ENCODE data around the gene SLC29A4.
"Not testable (repeated sequence)": the region's sequence is repeated elsewhere in the genome, so short reads cannot be mapped to it uniquely, and the experiment has no call there.

Gene SLC29A4

GRCh38 chr7:5274441-5274840 is 8.3 kb upstream of the SLC29A4 start:
- TF ChIP-seq EZH2phosphoT487 (conservative IDR thresholded peaks at IDR 0.05; ENCODE audit: low read length) (no peak), CTCF (IDR thresholded peaks at IDR 0.05; ENCODE audit: insufficient read depth, low read length, poor library complexity, severe bottlenecking) (no peak)
- Histone ChIP-seq H3K36me3 (ENCODE audit: low read length) (no peaks in the 10 kb centered on the region), H3K27me3 (ENCODE audit: low read length) (no peaks in the 10 kb centered on the region), H3K4me3 (ENCODE audit: insufficient read depth, low read length, poor library complexity, severe bottlenecking) (no peak overlapping the region), H3K4me2 (ENCODE audit: low read depth, low read length, poor library complexity, severe bottlenecking) (no peak overlapping the region), H3K9ac (ENCODE audit: low read length) (no peak overlapping the region), H3K9me3 (ENCODE audit: insufficient read depth, low read length) (no peaks in the 10 kb centered on the region), H3K27ac (ENCODE audit: low read depth, low read length) (no peak overlapping the region), H3F3A (ENCODE audit: insufficient read depth) (no peaks in the 10 kb centered on the region), H4K20me1 (ENCODE audit: low read depth, low read length) (no peaks in the 10 kb centered on the region), H3K9me2 (replicated peaks; ENCODE audit: insufficient read depth, low read length) (no peaks in the 10 kb centered on the region), H3K79me2 (ENCODE audit: insufficient read depth, low read length) (no peaks in the 10 kb centered on the region), H2AFZ (ENCODE audit: low read depth, low read length, severe bottlenecking) (no peak overlapping the region)

- H3K27ac ChIP-seq (ENCODE audit: low read depth, low read length) = not testable (repeated sequence)
These were observed 7.7 kb upstream of the SLC29A4 start for GRCh38 chr7:5274985-5275431.

GRCh38 chr7:5275510-5275909 is 7.2 kb upstream of the SLC29A4 start:
- H3K27me3 ChIP-seq (ENCODE audit: low read length); H3F3A ChIP-seq (ENCODE audit: insufficient read depth); H4K20me1 ChIP-seq (ENCODE audit: low read depth, low read length); H3K79me2 ChIP-seq (ENCODE audit: insufficient read depth, low read length); H3K9me2 ChIP-seq (replicated peaks; ENCODE audit: insufficient read depth, low read length); H3K9ac ChIP-seq (ENCODE audit: low read length); H3K4me2 ChIP-seq (ENCODE audit: low read depth, low read length, poor library complexity, severe bottlenecking); H3K27ac ChIP-seq (ENCODE audit: low read depth, low read length); H3K4me3 ChIP-seq (ENCODE audit: insufficient read depth, low read length, poor library complexity, severe bottlenecking); H3K9me3 ChIP-seq (ENCODE audit: insufficient read depth, low read length); H2AFZ ChIP-seq (ENCODE audit: low read depth, low read length, severe bottlenecking); H3K36me3 ChIP-seq (ENCODE audit: low read length): not testable (repeated sequence)

More at GRCh38 chr7:5274985-5275431, 7.7 kb upstream of the SLC29A4 start:
- not testable (repeated sequence) for H3K4me2 ChIP-seq (ENCODE audit: low read depth, low read length, poor library complexity, severe bottlenecking); H3K27me3 ChIP-seq (ENCODE audit: low read length); H3K9me2 ChIP-seq (replicated peaks; ENCODE audit: insufficient read depth, low read length); H3K4me3 ChIP-seq (ENCODE audit: insufficient read depth, low read length, poor library complexity, severe bottlenecking); H3K79me2 ChIP-seq (ENCODE audit: insufficient read depth, low read length); H3K9ac ChIP-seq (ENCODE audit: low read length); H4K20me1 ChIP-seq (ENCODE audit: low read depth, low read length); H3K9me3 ChIP-seq (ENCODE audit: insufficient read depth, low read length); H2AFZ ChIP-seq (ENCODE audit: low read depth, low read length, severe bottlenecking); H3F3A ChIP-seq (ENCODE audit: insufficient read depth); H3K36me3 ChIP-seq (ENCODE audit: low read length)

GRCh38 chr7:5276123-5276522 is 6.6 kb upstream of the SLC29A4 start:
- H3K79me2 ChIP-seq (ENCODE audit: insufficient read depth, low read length); H2AFZ ChIP-seq (ENCODE audit: low read depth, low read length, severe bottlenecking); H3F3A ChIP-seq (ENCODE audit: insufficient read depth); H3K27me3 ChIP-seq (ENCODE audit: low read length); H4K20me1 ChIP-seq (ENCODE audit: low read depth, low read length); H3K9me2 ChIP-seq (replicated peaks; ENCODE audit: insufficient read depth, low read length); H3K4me2 ChIP-seq (ENCODE audit: low read depth, low read length, poor library complexity, severe bottlenecking); H3K4me3 ChIP-seq (ENCODE audit: insufficient read depth, low read length, poor library complexity, severe bottlenecking); H3K9me3 ChIP-seq (ENCODE audit: insufficient read depth, low read length); H3K36me3 ChIP-seq (ENCODE audit: low read length); H3K9ac ChIP-seq (ENCODE audit: low read length); H3K27ac ChIP-seq (ENCODE audit: low read depth, low read length): not testable (repeated sequence)

GRCh38 chr7:5276611-5277010 is 6.1 kb upstream of the SLC29A4 start:
- no peaks in the 10 kb centered on the region for H3K9me3 ChIP-seq (ENCODE audit: insufficient read depth, low read length)
- no peak overlapping the region for H3K4me2 ChIP-seq (ENCODE audit: low read depth, low read length, poor library complexity, severe bottlenecking)
- no peaks in the 10 kb centered on the region for H3F3A ChIP-seq (ENCODE audit: insufficient read depth)
- no peaks in the 10 kb centered on the region for H4K20me1 ChIP-seq (ENCODE audit: low read depth, low read length)
- TF ChIP-seq CTCF (IDR thresholded peaks at IDR 0.05; ENCODE audit: insufficient read depth, low read length, poor library complexity, severe bottlenecking) = no peak
- no peak for TF ChIP-seq EZH2phosphoT487 (conservative IDR thresholded peaks at IDR 0.05; ENCODE audit: low read length)
- no peak overlapping the region for H3K27ac ChIP-seq (ENCODE audit: low read depth, low read length)
- H3K9ac ChIP-seq (ENCODE audit: low read length) = no peak overlapping the region
- no peaks in the 10 kb centered on the region for H3K79me2 ChIP-seq (ENCODE audit: insufficient read depth, low read length)
- H3K9me2 ChIP-seq (replicated peaks; ENCODE audit: insufficient read depth, low read length) = no peaks in the 10 kb centered on the region
- no peak overlapping the region for H3K4me3 ChIP-seq (ENCODE audit: insufficient read depth, low read length, poor library complexity, severe bottlenecking)
- H3K27me3 ChIP-seq (ENCODE audit: low read length) = no peaks in the 10 kb centered on the region
- H3K36me3 ChIP-seq (ENCODE audit: low read length) = no peaks in the 10 kb centered on the region
- H2AFZ ChIP-seq (ENCODE audit: low read depth, low read length, severe bottlenecking) = no peak overlapping the region

All from SU-DHL-6 (cell line).